GM12864 (cell line): Measurements from ENCODE around the gene HHAT.

ENCODE experiments used
- DNase-seq: peaks from one replicate; pipeline ENCODE4 v3.0.0-alpha.2; 2011; ENCODE audit warnings: low read depth
- H3K4me3 ChIP-seq: 2 replicates; pipeline ENCODE4 v1.5.1; 2011; ENCODE audit warnings: mild to moderate bottlenecking, low read depth, low read length, control low read depth
- TF ChIP-seq, protein P1 (sequence below): IDR thresholded peaks from 2 replicates; pipeline ENCODE4 v1.5.1; 2011; ENCODE audit warnings: low read depth, mild to moderate bottlenecking, moderate library complexity, low read length, control low read depth, inconsistent platforms; ENCODE audit errors: missing control alignments

The HHAT gene

DNA sequence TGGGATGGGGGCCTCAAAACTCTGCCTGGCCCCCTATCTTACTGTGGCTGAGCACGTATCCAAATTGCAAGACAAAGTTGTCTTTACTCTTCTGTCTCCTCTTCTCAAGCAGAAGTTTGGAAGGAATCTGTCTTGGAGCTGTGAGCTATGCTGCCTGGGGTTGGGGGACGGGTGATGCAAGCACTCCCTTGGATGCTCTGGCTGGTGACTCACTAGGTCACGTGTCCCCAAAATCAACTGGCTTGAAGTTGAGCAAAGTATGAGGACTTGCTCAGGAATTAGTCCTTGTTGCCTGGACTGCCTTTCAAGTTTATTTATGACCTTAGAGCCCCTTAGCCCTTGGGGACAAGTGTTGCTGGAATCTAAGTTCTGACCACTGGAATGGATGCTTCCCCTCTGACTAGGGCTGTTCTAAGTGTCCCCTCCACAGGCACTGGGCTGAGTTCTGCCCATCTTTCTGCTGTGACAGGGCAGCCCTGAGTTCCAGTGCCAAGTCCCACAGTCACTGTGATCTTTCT lies 269.5 kb downstream of the HHAT start:
- no peak for DNase-seq
- TF ChIP-seq, protein P1, sequence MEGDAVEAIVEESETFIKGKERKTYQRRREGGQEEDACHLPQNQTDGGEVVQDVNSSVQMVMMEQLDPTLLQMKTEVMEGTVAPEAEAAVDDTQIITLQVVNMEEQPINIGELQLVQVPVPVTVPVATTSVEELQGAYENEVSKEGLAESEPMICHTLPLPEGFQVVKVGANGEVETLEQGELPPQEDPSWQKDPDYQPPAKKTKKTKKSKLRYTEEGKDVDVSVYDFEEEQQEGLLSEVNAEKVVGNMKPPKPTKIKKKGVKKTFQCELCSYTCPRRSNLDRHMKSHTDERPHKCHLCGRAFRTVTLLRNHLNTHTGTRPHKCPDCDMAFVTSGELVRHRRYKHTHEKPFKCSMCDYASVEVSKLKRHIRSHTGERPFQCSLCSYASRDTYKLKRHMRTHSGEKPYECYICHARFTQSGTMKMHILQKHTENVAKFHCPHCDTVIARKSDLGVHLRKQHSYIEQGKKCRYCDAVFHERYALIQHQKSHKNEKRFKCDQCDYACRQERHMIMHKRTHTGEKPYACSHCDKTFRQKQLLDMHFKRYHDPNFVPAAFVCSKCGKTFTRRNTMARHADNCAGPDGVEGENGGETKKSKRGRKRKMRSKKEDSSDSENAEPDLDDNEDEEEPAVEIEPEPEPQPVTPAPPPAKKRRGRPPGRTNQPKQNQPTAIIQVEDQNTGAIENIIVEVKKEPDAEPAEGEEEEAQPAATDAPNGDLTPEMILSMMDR, result no peak
- H3K4me3 ChIP-seq, result no peak overlapping the region

DNA sequence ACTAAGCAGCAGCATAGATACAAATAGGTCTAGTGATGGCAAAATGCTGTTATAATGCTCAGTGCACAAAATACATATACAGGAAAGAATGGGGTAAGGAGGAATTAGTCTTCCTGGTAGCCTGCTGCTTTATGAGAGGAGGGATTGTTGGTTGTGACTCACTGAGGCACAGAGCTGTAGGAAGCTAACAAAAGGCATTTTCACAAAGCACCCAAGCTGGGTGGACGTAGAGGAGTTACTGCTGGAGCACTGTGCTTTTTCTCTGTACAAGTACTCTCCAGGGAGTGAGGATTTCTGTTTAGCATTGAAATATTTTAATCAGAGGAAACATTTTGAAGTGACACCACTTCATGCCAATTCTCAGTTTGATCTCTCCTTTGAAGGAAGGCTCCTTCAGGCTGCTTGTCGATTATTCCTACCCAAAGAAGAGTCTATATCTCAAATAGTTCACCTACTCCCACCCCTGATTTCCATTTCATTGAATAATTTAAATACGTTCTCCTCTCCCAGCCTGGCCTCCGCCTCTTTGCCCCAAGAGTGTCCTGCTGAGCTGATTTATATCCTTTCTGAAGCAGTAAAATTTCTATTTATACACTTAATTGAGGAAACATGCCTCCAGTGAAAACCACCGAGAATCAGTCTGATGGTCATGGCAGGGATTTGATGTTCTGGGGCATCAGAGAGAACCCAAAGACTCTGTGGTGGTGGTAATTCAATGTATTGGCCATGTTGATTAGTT lies 271.9 kb downstream of the HHAT start:
- no peak overlapping the region for H3K4me3 ChIP-seq
- TF ChIP-seq, protein P1, result no peak
- DNase-seq, result no peak

DNA sequence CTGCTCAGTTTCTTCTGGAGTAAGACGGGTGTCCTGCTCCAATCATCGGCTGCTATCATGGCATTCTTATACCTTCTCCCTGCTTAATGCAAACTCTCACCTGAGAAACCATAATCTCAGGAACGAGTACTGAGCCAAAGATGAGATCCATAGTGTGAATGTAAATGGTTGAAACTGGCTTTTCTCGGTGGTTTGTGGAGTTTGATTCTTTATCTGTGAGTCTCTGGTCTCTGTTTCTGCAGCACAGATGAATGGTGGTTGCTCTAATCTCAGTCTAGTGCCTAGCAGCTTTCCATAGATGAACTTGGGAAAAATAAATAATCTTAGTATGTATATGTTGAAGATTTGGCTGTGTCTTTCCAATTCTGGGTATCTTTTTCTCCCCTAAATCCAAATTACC lies 274.4 kb downstream of the HHAT start:
- DNase-seq, result no peak
- TF ChIP-seq, protein P1, result no peak
- H3K4me3 ChIP-seq, result no peak overlapping the region

DNA sequence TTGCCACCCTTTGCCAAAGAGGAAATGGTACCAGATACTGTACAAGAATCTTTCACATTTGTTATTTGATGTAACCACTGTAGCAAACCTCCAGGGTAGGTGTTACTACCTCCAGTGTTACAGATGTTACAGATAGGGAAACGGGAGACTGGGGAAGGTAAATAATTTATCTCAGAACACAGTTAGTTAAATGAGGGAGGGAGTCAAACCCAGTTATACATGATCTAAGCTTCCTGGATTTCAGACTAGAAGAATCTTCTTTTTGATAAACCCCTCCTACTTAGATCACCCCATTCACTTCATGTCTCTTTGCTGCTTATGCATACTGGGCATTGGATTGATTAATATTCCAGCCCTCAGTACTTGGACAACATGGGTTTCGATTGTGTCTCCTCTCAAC lies 276.4 kb downstream of the HHAT start:
- no peak for DNase-seq
- no peak overlapping the region for H3K4me3 ChIP-seq
- TF ChIP-seq, protein P1, result no peak

DNA sequence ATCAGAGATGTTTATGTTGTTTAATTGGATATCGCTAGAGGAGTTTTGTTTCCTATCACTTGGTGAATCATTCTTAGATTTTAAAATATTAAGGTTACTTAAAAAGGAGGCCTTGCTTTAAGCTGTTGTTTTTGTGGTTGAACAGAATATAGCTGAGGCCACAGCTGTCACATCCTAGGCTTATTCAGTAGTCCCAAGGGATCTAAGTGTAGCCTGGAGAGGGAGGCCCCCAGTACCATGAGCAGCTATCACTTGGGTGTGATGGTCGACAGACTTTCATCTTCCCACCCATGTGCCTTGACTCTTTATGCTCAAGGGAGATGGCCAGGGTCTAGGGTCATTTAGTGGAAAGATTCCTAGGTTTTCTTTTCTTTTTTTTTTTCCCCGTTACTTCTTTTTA lies 278.7 kb downstream of the HHAT start:
- TF ChIP-seq, protein P1, result no peak
- no peak for DNase-seq
- no peak overlapping the region for H3K4me3 ChIP-seq

DNA sequence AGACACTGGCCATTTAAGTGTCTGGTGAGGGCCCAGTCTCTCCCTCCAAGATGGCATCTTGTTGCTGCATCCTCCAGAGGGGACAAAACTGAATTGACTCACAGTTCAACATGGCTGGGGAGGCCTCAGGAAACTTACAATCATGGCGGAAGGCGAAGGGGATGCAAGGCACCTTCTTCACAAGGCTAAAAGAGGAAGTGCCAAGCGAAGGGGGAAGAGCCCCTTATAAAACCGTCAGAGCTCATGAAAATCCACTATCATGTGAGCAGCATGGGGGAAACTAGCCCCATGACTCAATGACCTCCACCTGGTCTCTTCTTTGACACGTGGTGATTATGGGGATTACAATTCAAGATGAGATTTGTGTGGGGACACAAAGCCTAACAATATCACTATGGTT lies 280.1 kb downstream of the HHAT start:
- TF ChIP-seq, protein P1, result no peak
- no peak overlapping the region for H3K4me3 ChIP-seq
- no peak for DNase-seq

DNA sequence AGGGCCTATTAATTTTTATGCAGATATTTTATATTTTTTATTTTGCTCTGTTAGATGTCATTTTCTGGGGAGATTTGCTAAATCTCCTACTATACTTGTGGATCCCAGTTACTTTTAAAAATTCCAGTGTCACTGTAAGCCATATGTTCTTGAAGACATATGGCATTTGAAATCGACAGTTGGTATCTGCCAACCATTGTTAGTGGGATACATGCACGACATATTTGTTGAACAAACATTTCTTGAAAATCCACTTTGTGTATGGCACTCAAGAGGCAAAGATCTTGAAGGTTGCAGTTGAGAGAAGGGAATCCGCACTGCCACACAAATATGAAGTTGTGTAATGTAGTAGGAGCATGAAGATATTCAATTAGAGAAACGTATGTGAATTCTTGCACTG lies 287.7 kb downstream of the HHAT start:
- H3K4me3 ChIP-seq, result no peak overlapping the region
- DNase-seq, result no peak
- TF ChIP-seq, protein P1, result no peak
